Upper lobe of left lung (tissue), 4 donors: ENCODE measurements around the gene GIT2.

Experiments
- CTCF ChIP-seq, 6 experiments: fragments of 450-650 bp in 4 of 6; fragments of 200-600 bp in 2 of 6; sonication (generic) in 2 of 6; IDR thresholded peaks; one replicate each; pipeline ENCODE4 v1.5.1; 2016 to 2019; ENCODE audit warnings: antibody characterized with exemption in 6 of 6
- EP300 ChIP-seq, 4 donors: sonication (generic); formaldehyde crosslinking; IDR thresholded peaks; one replicate each; pipeline ENCODE4 v1.5.1; 2017; ENCODE audit warnings: antibody characterized with exemption in 4 of 4, control low read depth in 2 of 4
- POLR2A ChIP-seq, 4 donors: fragments of 450-650 bp; IDR thresholded peaks; one replicate each; pipeline ENCODE4 v1.5.1; 2016 to 2017; ENCODE audit warnings: antibody characterized with exemption in 4 of 4, mild to moderate bottlenecking in 2 of 4
- POLR2AphosphoS5 ChIP-seq, 2 donors: sonication (generic); formaldehyde crosslinking; IDR thresholded peaks; one replicate each; pipeline ENCODE4 v1.5.1; 2017; ENCODE audit warnings: antibody characterized with exemption in 2 of 2

DNA sequence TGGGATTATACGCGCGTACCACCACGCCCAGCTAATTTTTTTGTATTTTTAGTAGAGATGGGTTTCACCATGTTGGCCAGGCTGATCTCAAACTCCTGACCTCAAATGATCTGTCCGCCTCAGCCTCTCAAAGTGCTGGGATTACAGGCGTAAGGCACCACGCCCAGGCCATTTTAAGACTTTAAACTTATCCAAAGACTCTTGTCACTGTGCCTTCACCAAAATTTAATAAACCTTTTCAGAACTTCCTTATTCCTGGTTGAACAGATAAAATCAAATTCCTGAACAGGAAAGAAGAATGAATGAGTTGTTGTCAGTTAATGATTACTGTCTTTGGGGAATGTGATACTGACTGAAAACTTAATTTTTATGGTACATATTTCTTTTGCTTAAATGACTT is 37.8 kb downstream of the GIT2 start:
- TF ChIP-seq POLR2AphosphoS5 (IDR thresholded peaks at IDR 0.05) (no peak), CTCF (IDR thresholded peaks at IDR 0.05) (no peak), EP300 (IDR thresholded peaks at IDR 0.05) (no peak), POLR2A (IDR thresholded peaks at IDR 0.05) (no peak)
